ENCODE data around the gene SORCS2.

Gene SORCS2

GRCh38 chr4:7542781-7543180, 350.4 kb downstream of the SORCS2 start:
- TF ChIP-seq CTCF (IDR thresholded peaks at IDR 0.05; ENCODE audit: low read depth, low read length) = no peak
- H3K4me3 ChIP-seq (ENCODE audit: low read depth, low read length) = no peak overlapping the region

DNA sequence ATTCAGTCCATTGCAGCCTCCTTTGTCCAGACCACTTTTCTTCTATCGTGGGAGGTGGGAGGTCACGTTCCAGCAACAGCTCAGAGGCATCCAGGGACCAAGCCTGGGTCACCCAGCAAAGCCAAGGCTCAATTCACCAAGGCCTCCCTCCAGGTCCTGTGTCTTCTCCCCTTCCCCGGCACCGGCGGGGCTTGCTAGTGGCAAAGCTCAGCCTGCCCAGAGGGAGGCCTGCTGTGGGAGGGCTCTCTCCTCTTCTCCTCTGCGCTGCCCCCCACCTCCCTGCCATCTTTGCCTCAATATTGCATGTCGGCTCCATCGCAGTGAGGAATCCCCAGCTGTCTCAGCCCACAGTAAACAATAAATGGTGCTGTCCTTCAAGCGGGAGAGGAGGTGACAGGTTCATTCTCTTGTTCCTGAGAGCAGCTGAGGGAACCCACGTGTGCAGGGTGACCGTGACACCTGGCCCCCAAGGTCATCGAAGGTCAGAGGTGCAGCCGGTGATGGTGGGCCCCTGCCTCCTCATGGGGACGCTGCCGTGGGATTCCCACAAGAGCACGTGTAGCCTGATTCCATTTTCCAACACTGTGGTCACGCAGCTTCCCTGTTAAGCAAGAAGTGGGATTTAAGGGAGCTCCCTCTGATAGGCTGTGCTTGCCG, 353.9 kb downstream of the SORCS2 start:
- no peak overlapping the region for H3K4me3 ChIP-seq (ENCODE audit: low read depth, low read length)
- no peak for TF ChIP-seq CTCF (IDR thresholded peaks at IDR 0.05; ENCODE audit: low read depth, low read length)

- no peak overlapping the region for H3K4me3 ChIP-seq (ENCODE audit: low read depth, low read length)
- no peak for TF ChIP-seq CTCF (IDR thresholded peaks at IDR 0.05; ENCODE audit: low read depth, low read length)
These were observed 354.6 kb downstream of the SORCS2 start for GRCh38 chr4:7546809-7547367.

GRCh38 chr4:7547368-7548040, 355.2 kb downstream of the SORCS2 start:
- H3K4me3 ChIP-seq (ENCODE audit: low read depth, low read length) = no peak overlapping the region
- no peak for TF ChIP-seq CTCF (IDR thresholded peaks at IDR 0.05; ENCODE audit: low read depth, low read length)

- no peak for TF ChIP-seq CTCF (IDR thresholded peaks at IDR 0.05; ENCODE audit: low read depth, low read length)
- no peak overlapping the region for H3K4me3 ChIP-seq (ENCODE audit: low read depth, low read length)
These were observed 357.5 kb downstream of the SORCS2 start for GRCh38 chr4:7549866-7550265.

GRCh38 chr4:7552466-7552865, 360.1 kb downstream of the SORCS2 start:
- no peak overlapping the region for H3K4me3 ChIP-seq (ENCODE audit: low read depth, low read length)
- no peak for TF ChIP-seq CTCF (IDR thresholded peaks at IDR 0.05; ENCODE audit: low read depth, low read length)

GRCh38 chr4:7553280-7553679, 360.9 kb downstream of the SORCS2 start:
- TF ChIP-seq CTCF (IDR thresholded peaks at IDR 0.05; ENCODE audit: low read depth, low read length) = no peak
- no peak overlapping the region for H3K4me3 ChIP-seq (ENCODE audit: low read depth, low read length)

Data from WI38 (cell line).